ENCODE data around the gene VAMP3. TPM values are rescaled to one million over a fixed set of nuclear protein-coding genes. Genes with fewer than 3 reads are reported as not detected.
"Not testable (repeated sequence)": the region's sequence is repeated elsewhere in the genome, so short reads cannot be mapped to it uniquely, and the experiment has no call there.

VAMP3 gene
- total RNA-seq, 1 experiment from 2014 or later: 198 TPM

DNA sequence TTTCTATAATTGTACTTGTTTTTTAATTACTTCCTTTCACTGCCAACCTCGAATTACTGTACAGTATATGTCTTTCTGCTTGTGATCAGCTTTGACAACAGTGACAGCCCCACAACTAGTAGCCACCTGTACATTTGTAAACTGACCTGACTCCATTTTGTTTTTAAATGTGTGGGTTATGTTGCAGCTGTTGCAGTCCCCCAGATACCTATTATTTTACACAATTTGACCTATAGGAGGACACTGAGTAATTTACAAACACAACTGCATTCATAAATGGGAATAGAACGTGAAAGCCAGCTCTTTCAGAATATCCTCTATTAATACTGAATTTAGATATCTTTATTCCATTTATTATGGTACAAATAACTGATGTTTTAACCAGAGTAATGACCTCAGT, 2.5 kb upstream of the VAMP3 start:
- no peak for DNase-seq (ENCODE audit: low read depth)

DNA sequence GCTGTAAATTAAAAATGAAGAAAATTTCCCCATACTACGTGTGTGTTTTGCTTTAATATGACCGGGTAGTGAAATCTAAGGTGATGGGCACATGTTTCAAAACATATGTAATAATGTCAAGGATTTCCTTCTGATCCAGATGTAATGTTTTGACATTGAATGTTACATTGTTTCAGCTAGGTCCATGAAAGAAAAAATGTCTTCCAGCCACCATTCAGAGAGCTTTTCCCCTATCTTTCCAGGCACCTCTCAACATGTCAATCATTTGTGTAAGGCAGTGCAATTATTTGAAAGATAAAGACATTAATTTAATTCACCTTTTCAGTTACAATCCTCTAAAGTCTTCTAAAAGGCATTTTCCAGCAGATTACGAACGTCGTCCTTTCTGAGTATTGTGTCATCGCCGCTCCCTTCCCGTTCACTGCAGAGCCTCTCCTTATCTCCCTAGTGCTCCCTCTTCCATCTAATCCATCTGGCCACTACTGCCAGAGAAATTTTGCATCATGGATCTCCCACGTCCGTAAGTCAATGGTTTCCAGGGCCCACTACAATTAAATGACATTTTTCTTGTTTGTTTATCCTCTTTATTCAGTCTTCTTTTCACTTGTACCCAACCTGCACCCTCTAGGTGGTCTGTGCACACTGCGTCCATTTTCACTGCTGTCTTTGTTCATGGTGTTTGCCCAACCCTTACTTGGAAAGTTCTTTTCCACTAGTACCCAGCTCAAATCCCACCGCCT, 1.3 kb upstream of the VAMP3 start:
- no peak for DNase-seq (ENCODE audit: low read depth)

DNA sequence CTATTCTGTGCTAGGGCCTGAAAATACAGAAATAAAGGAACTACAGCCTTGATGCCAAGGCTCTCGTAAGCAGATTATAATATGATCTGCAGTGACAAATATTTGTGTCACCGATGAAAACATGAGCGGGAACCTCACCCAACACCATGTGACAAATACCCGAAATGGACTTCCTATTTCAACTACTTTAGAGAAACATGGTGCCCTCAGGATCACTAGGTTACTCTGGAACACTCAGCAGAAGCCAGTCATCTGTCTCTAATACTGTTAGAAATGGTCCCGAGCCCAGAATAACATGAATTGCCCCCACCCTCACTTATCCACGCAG, 463 bp upstream of the VAMP3 start:
- DNase-seq (ENCODE audit: low read depth): no peak

DNA sequence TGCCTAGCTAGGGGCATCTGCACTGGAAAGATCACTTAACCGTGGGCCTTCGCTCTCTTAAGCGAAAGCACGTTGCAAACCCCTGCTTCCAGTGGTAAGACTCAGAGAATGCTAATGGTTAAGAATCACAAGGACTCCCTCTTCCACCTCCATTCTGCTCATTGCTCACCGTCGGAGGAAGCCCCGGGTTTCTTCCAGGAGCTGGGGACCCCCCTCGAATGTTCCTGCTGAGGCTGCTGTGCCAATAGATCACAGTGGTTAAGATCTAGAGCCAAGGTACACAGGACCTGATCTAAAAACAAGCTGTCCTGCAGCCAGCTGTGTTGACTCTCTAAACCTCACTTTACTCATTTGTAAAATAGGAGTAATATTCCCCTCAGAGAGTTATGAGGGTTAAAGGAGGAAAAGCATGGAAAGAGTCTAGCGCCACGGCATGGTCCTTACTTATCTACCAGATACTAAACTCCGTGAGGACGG, 765 bp downstream of the VAMP3 start:
- no peak for DNase-seq (ENCODE audit: low read depth)

DNA sequence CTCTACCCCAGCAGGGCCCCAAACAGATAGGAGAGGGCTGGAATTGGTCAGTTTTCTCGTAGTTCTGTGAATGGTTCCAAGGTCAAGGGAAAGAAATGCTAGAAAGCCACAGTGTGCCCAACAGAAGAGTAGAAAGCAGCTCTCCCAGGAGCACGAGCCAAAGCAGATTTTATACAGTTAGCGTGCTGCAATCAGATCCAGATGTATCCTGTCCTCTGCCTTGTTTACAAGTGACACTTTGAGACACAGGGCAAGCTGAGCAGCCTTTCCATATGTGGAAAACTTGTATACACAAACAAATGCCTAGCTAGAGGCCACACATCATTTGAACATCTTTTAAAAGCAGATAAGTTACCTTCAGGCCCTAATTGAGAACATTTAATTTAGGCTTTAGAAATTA, 6.5 kb downstream of the VAMP3 start:
- no peak for DNase-seq (ENCODE audit: low read depth)

DNA sequence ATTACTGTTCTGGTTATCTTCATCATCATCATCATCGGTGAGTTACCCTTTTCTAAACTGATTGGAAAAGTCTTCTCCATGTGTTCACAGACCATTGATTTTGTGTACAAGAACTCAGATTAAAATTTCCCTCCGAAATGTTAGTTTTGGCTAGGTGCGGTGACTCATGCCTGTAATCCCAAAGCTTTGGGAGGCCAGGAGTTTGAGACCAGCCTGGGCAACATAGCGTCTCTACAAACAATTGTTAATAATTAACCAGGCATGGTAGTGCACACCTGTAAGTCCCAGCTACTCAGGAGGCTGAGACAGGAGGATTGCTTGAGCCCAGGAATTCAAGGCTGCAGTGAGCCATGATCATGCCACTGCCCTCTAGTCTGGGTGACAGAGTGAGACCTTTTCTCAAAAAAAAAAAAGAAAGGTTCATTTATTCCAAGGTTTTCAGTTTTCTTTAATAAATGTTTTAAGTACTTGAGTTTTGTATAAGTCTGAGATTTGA, 7.1 kb downstream of the VAMP3 start:
- DNase-seq (ENCODE audit: low read depth): no peak

DNA sequence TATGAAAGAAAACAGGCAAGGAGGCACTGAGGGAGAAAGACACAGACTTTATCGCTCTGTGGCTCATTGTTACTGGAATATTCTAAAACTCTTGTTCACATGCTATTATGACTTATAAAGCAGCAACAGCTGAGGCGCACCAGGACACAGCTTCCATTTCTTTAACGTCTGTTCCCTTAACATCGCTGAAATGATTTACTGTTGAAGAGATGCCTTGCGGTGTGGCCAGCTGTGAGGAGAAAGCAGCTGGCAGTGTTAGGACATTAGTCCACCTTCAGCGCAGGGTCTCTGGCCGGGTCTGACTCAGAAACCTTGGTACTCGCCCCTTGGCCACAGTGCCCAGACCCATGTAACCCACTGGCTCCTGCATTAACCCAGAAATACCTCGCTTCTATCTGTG, 9.9 kb downstream of the VAMP3 start:
- no peak for DNase-seq (ENCODE audit: low read depth)

DNA sequence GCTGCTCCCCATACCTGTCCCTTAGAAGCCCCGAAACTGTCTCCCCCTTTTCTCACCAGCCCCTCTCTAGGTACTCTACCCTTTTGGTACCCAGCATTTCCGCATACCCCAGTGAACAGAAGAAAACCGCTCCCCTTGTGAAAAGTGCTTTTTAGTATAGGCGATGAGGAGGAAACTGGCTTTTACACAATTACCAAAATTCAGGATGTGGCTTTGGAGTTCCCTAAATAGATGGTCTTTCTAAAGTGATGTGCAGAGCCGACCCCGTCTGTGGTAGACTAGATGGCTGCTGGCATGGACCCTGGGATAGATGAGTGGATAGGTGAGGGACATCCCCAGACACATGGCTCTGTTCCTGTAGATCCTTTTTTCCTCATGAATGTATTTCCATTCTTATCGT, 10.4 kb downstream of the VAMP3 start:
- DNase-seq (ENCODE audit: low read depth): no peak

DNA sequence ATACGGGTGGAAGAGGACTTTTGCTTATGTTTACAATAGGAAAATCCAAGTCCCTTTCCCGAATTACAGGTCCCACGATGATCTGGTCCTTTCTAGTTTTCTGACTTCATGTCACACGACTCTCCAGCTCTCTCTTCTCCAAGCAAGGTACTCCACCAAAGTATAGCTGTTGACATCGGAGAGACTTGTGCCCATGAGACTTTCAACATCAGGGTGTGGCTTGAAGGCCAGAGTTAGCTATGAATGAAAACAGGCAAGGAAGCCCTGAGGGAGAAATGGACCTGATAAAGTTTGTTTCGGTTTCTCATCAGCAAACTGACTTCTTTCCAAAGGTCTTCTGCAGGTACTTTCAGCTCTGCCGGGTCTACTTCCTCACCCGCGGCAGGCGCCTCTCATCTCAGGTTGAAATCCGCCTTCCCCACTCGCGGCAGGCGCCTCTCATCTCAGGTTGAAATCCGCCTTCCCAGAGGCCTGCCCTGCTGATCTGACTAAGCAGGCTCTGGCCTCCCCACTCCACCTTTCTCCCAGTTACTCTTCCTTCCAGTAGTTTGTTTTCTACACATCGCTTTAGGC, 10.9 kb downstream of the VAMP3 start:
- peak; percentile 14 for DNase-seq (ENCODE audit: low read depth)

DNA sequence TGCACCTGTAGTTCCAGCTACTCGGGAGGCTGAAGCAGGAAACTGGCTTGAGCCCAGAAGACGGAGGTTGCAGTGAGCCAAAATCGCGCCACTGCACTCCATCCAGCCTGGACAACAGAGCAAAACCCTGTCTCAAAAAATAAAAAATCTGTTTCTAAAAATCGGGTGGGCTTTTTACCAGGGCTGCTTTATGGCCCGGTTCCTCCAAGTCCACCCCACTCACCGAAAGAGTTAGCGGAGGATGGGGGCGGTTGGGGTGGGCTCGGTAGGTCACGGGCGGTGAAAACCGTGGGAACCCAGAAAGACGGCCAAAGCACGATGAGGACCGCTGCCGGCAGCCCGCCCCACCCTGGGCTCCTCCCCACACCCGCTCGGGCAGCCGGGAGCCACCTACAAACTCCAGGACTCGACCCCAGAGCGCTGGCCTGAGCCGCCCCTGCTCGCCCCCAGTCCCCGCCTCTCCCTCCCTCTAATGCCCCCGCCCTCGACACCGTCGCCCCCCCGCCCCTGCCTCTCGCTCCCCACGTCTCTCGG, 12.1 kb downstream of the VAMP3 start:
- peak; percentile 77 for DNase-seq (ENCODE audit: low read depth)

DNA sequence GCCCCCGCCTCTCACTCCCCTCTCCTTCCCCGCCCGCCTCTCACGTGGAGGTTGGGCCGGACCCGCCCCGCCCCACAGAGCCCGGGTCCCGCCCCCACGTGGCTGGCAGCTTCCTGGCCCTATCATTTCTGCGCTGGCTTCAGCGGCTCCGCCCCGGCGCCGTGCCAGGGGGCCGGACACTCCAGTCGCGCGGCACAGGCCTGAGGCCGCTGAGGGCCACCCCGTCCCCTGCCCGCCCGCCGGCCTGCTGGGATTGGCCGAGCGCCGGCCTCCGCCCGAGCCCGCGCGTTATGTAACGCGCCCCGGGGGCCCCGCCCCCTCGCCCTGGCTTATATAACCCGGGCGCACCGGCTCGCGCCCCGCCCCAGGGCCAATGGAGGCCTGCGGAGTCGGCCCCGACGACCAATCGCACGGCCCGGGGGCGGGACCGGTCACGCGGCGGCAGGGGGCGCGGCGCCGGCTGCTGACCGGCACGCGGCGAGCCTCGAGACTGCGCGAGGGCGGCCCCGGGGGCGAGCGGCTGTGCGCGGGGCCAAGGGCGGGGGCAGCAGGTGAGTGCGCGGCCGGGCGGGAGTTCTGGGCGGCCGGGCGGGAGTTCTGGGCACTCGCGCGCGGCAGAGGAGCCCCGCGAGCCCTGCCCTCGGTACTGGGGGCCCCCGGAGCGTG, 12.9 kb downstream of the VAMP3 start, which contains the start of gene PER3:
Gene PER3 (plus strand): TSS at position 466 of the 666 bp plus-strand sequence. CDS start 587 bp downstream, outside the sequence.
- peak; percentile 95 for DNase-seq (ENCODE audit: low read depth)

DNA sequence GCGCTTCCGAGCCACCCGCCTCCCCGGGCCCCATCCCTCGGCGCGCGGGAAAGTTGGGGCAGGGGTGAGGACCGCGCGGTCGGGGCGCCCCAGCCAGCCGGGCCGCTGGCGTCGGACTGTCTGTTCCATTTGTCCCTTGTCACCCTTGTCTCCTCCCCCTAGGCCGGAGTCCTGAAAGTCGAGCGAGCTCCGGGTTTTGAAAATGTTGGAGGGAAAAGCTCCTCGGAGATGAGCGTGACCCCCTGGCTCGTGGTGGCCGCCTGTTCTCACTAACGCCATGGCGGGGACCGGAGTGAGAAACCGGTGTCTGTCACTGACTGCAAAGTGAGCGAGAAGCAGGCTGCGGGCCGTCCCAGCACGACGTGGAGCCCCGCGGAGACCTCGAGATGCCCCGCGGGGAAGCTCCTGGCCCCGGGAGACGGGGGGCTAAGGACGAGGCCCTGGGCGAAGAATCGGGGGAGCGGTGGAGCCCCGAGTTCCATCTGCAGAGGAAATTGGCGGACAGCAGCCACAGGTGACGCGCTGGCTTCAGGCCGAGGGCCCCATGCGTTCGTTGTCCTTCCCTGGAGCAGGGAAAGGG, 13.5 kb downstream of the VAMP3 start:
- peak; percentile 25 for DNase-seq (ENCODE audit: low read depth)

DNA sequence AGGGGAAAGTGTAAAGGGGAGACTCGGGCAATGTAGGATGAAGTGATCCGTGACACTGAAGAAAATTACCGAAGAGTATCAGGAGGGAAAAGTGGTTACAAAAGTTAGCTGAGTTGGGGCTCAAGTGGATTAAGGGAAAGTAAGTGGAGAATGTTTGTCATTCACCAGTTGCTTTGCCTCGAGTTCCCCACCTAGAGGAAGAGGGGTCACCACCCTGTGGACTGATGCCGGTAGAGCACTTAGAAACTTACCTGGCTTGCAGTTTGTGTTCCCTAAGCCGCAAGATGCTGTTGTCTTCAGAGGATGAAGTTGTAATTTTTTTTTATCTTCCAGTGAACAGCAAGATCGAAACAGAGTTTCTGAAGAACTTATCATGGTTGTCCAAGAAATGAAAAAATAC, 14.0 kb downstream of the VAMP3 start:
- DNase-seq (ENCODE audit: low read depth): no peak

DNA sequence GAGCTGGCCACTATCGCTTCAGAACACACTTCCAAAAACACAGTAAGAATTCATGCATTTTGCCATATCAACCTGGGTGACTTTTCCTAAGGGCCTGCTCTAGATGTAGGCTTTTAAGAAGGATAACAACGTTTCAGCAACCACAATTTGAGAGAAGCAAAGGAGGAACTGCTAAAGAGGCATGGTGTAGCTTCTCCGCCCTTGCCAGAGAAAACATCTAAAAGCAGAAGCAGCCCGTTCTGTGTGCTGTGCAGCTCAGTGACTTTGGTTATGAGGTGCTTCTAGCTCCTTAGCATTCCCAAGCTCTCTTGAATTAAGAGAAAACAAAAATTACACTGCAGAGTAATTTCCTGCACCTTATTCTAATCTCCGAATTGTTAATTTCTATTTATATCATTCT, 15.7 kb downstream of the VAMP3 start:
- no peak for DNase-seq (ENCODE audit: low read depth)

DNA sequence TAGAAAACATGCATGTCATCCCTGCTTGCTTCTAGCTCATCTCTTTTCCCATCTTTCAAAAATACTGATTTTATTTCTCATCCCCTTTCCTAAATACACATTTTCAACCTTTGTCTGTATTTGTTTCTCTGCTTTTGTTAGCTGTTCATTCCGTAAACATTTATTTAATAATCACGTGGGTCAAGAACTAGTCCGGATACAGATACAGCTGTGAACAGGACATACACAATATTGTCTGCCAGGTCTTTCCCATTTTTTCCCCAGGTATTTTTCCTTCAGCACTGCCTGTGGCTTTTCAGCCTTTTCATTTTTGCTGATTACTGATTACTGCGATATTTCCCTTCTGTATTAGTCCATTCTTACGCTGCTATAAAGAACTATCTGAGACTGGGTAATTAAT, 18.7 kb downstream of the VAMP3 start:
- DNase-seq (ENCODE audit: low read depth): no peak

DNA sequence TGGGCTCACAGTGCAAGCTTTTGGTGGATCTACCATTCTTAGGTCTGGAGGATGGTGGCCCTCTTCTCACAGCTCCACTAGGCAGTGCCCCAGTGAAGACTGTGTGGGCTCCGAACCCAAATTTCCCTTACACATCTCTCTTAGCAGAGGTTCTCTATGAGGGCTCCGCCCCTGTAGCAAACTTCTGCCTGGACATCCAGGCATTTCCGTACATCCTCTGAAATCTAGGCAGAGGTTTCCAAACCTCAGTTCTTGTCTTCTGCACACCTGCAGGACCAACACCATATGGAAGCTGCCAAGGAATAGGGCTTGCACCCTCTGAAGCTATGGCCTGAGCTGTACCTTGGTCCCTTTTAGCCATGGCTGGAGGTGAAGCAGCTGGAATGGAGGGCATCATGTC, 19.9 kb downstream of the VAMP3 start:
- DNase-seq (ENCODE audit: low read depth): not testable (repeated sequence)

DNA sequence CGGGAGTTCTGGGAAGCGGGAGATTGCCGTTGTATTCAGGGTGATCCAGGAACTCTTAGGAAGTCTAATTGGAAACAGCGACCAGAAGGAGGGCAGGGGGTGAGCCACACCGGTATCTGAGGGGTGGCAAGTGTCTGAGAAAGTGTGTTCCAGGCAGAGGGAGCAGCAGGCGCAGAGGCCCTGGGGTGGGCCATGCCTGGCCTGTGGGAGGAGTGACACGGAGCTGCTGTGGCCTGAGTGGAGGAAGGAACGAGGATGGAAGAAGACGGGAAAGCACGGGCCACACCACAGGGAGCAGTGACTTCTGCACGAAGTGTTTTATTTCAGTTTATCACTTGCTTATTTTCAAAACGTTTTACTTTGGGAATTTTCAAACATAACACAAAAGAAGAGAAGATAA, 24.3 kb downstream of the VAMP3 start:
- no peak for DNase-seq (ENCODE audit: low read depth)

DNA sequence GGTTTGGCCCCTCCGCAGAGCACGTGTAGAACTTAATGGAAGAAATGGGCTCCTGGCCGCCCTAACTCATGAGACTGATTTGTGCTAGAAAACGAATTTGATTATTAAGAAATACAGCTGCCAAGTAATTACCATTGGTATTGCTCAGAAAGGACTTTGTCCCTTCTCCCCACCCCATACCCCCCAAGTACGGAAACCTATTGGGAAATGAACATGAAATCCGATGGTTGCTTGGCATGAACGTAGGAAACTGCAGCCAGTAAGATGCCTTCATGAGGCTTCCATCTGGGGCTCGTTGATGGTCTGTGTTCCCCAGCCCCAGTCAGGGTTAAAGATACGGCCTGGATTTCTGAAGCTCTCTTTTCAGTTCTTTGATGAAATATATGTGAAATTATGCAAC, 34.4 kb downstream of the VAMP3 start:
- DNase-seq (ENCODE audit: low read depth): no peak

DNA sequence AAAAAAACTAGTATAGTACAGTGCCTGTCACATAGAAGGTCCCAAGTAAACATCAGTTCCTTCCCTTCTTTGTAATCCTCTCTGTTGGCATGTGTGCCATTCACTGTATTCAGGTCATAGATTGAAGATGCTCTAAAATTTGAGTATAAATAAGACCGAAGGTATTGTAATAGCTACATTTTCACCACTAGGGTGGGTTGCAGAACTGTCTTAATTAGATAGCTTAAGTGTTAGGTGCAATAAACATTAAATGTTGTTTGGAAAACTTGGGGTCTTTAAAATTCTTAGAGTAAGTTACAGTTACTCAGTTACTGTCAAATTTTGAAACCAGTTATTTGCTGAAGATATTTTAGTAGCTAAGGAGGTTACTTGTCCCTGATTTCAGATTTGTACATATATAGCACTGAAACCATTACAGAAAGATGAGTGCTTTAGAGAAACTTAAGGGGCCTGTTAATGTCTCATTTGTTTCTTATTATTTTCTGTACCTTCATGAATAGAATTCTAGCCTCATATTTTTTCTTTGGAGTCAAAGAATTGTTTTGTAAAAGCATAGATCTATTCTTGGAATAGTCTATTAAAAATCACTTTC, 37.3 kb downstream of the VAMP3 start:
- DNase-seq (ENCODE audit: low read depth): peak; percentile 44

DNA sequence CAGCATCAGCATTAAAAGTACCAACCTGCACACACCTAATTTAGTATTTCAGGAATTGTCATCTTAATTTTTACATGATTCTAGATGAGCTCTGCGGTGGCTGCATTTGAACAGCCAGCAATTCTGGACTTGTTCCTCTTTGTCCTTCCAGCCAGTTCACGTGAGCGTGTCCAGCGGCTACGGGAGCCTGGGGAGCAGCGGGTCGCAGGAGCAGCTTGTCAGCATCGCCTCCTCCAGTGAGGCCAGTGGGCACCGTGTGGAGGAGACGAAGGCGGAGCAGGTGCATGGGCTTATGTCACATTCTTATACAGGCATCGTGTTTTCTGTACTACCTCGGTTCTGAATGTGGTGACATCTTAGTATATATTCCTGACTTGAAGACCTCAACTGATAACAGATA, 38.6 kb downstream of the VAMP3 start:
- no peak for DNase-seq (ENCODE audit: low read depth)

DNA sequence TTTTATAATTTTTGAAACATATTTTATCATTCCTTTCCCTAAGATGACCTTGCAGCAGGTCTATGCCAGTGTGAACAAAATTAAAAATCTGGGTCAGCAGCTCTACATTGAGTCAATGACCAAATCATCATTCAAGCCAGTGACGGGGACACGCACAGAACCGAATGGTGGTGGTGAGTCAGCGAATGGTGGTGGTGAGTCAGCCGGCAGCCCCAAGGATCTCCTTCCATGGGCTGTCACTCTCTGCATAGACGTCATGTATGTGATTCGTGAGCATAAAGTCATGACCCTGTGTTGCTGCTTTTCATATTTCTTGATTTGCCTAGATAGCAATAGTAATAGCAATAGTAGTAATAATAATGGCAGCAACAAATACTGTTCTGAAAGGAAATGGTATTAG, 39.3 kb downstream of the VAMP3 start:
- DNase-seq (ENCODE audit: low read depth): peak; percentile 91

DNA sequence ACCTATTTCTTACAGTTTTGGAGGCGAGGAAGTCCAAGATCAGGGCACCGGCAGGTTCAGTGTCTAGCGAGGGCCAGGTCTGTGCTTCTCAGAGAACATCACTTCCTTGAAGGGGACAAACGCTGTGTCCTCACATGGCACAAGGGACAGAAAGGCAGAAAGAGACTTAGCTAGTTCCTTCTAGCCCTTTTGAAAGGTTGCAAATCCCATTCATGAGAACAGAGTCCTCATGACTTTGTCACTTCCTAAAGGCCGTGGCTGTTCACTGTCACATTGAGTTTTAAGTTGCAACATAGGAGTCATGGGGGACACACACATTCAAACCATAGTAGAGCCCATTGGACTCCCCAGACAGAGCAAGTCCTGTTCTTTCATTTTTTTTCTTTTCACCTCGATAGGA, 40.4 kb downstream of the VAMP3 start:
- no peak for DNase-seq (ENCODE audit: low read depth)

Data from M059J (cell line).